ENCODE measurements around the gene GKN1. TPM values are rescaled to one million over a fixed set of nuclear protein-coding genes. Genes with fewer than 3 reads are reported as not detected.
A peak's percentile ranks its signal among the peaks of the same experiment; 100 is the strongest.

Gene GKN1
- total and polyA plus RNA-seq, 4 donors: not detected

DNA sequence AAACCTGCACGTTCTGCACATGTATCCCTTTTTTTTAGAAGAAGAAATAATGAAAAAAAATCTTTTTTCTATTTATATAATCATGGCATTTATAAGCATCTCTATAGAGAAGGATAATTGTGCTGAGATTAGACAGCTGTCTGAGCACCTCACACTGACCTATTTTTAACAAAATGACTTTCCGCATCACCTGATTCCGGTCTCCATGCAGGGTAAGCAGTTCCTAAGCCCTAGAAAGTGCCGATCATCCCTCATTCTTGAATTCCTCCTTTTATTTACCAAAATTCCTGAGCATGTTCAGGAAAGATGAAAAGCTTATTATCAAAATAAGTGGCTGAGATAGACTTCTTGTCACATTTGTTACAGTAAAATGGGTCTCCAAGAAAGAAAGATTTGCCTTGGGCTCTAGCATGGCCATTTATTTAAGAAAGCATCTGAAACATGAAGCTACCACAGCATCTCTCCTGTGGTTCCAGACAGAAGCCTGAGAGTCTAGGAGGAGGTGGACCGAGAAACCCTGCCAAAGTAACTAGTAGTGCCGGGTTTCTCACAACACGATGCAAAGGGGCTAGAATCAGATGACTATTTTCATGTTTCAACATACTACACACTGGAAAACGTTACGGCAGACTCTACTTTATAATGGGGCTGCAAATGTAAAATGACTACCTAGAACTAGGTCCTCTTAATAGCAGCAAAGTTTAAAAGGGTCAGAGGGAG is 670 bp downstream of the GKN1 start:
- no peaks in the 10 kb centered on the region for H3K9me3 ChIP-seq (ENCODE audit: control insufficient read depth, insufficient read depth, low read length)
- DNase-seq (ENCODE audit: low read depth in 4 of 6, low spot score in 6 of 6): no peak
- no peaks in the 10 kb centered on the region for H3K4me1 ChIP-seq (ENCODE audit: control insufficient read depth, insufficient read depth, low read length)
- H3K27me3 ChIP-seq (ENCODE audit: control insufficient read depth, insufficient read depth, low read length): no peaks in the 10 kb centered on the region
- H3K36me3 ChIP-seq (ENCODE audit: control insufficient read depth, insufficient read depth, low read length): no peaks in the 10 kb centered on the region
- 100% methylated on average over 2 of the region's 9 CpGs for WGBS (ENCODE audit: insufficient coverage)
- no peak overlapping the region for H3K27ac ChIP-seq (ENCODE audit: low read depth, low read length)
- H3K4me3 ChIP-seq (ENCODE audit: low read depth, low read length): no peak overlapping the region

DNA sequence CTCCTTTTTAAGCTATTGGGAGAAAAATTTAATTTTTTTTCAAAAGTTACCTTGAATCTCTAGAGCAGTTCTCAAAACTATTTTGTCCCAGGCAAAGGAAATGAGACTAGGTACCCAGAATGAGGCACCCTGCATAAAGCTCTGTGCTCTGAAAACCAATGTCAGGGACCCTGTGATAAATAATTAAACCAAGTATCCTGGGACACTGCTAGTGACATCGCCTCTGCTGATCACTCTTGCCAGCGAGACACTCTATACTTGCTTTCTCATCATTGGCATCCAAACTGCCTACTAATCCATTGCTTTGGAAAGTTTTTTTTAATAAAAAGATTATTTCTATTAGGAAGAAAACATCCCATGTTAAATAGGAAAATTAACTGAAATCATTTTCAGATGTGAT is 1.4 kb downstream of the GKN1 start:
- no CpG with 5 or more reads among the region's 2 CpGs for WGBS (ENCODE audit: insufficient coverage)
- no peaks in the 10 kb centered on the region for H3K27me3 ChIP-seq (ENCODE audit: control insufficient read depth, insufficient read depth, low read length)
- H3K36me3 ChIP-seq (ENCODE audit: control insufficient read depth, insufficient read depth, low read length): no peaks in the 10 kb centered on the region
- no peaks in the 10 kb centered on the region for H3K4me1 ChIP-seq (ENCODE audit: control insufficient read depth, insufficient read depth, low read length)
- DNase-seq (ENCODE audit: low read depth in 4 of 6, low spot score in 6 of 6): no peak
- H3K9me3 ChIP-seq (ENCODE audit: control insufficient read depth, insufficient read depth, low read length): no peaks in the 10 kb centered on the region
- no peak overlapping the region for H3K27ac ChIP-seq (ENCODE audit: low read depth, low read length)
- H3K4me3 ChIP-seq (ENCODE audit: low read depth, low read length): no peak overlapping the region

DNA sequence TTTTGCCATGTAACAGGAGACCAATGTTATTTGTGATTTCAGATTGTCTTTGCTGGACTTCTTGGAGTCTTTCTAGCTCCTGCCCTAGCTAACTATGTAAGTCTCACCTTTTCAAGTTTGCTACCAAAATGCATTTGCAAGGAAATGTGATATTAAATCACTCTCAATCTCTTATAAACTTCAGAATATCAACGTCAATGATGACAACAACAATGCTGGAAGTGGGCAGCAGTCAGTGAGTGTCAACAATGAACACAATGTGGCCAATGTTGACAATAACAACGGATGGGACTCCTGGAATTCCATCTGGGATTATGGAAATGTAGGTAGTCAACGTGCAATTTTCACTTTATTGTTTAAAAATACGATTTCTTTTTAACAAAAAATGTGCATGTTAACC is 3.0 kb downstream of the GKN1 start:
- Histone ChIP-seq H3K4me3 (ENCODE audit: low read depth, low read length) (no peak overlapping the region), H3K9me3 (ENCODE audit: control insufficient read depth, insufficient read depth, low read length) (no peaks in the 10 kb centered on the region), H3K36me3 (ENCODE audit: control insufficient read depth, insufficient read depth, low read length) (no peaks in the 10 kb centered on the region), H3K27me3 (ENCODE audit: control insufficient read depth, insufficient read depth, low read length) (no peaks in the 10 kb centered on the region), H3K4me1 (ENCODE audit: control insufficient read depth, insufficient read depth, low read length) (no peaks in the 10 kb centered on the region), H3K27ac (ENCODE audit: low read depth, low read length) (no peak overlapping the region)
- WGBS (ENCODE audit: insufficient coverage): 80% methylated on average over 1 of the region's 4 CpGs
- no peak for DNase-seq (ENCODE audit: low read depth in 4 of 6, low spot score in 6 of 6)

DNA sequence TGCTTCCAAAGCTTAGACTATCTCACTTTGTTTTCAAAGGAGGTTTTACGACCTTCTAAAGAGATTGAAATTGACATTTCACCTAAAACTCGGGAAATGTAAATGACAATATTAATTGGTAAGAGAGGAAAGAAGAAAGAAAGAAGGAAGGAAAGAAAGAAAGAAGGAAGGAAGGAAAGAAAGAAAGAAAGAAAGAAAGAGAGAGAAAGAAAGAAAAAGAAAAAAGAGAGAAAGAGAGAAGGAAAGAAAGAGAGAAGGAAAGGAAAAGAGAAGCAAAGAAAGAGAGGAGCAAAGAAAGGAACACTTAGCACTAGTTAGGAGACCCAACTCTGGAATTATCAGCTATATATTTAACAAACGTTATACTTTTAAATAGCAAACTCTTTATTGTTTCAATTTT is 3.7 kb downstream of the GKN1 start:
- H3K9me3 ChIP-seq (ENCODE audit: control insufficient read depth, insufficient read depth, low read length): no peaks in the 10 kb centered on the region
- no peaks in the 10 kb centered on the region for H3K36me3 ChIP-seq (ENCODE audit: control insufficient read depth, insufficient read depth, low read length)
- no peak overlapping the region for H3K4me3 ChIP-seq (ENCODE audit: low read depth, low read length)
- H3K27me3 ChIP-seq (ENCODE audit: control insufficient read depth, insufficient read depth, low read length): no peaks in the 10 kb centered on the region
- no peak overlapping the region for H3K27ac ChIP-seq (ENCODE audit: low read depth, low read length)
- DNase-seq (ENCODE audit: low read depth in 4 of 6, low spot score in 6 of 6): no peak
- H3K4me1 ChIP-seq (ENCODE audit: control insufficient read depth, insufficient read depth, low read length): no peaks in the 10 kb centered on the region
- no CpG with 5 or more reads among the region's 3 CpGs for WGBS (ENCODE audit: insufficient coverage)

DNA sequence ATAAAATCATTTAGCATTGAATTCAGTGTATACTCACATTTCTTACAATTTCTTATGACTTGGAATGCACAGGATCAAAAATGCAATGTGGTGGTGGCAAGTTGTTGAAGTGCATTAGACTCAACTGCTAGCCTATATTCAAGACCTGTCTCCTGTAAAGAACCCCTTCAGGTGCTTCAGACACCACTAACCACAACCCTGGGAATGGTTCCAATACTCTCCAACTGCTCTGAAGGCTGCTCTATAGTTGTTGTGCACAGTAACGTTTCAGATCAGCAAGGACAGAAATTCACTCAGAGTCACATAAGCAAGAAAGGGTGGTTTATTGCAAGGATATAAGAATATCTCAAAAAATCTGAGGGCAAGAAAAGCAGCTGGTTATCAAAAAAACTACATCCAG is 6.5 kb downstream of the GKN1 start:
- Histone ChIP-seq H3K27ac (ENCODE audit: low read depth, low read length) (no peak overlapping the region), H3K36me3 (ENCODE audit: control insufficient read depth, insufficient read depth, low read length) (no peaks in the 10 kb centered on the region), H3K4me3 (ENCODE audit: low read depth, low read length) (no peak overlapping the region), H3K27me3 (ENCODE audit: control insufficient read depth, insufficient read depth, low read length) (no peaks in the 10 kb centered on the region), H3K4me1 (ENCODE audit: control insufficient read depth, insufficient read depth, low read length) (no peaks in the 10 kb centered on the region), H3K9me3 (ENCODE audit: control insufficient read depth, insufficient read depth, low read length) (no peaks in the 10 kb centered on the region)
- DNase-seq (ENCODE audit: low read depth in 4 of 6, low spot score in 6 of 6): no peak
- whole genome bisulfite sequencing (ENCODE audit: insufficient coverage): no CpG with 5 or more reads among the region's 1 CpG

DNA sequence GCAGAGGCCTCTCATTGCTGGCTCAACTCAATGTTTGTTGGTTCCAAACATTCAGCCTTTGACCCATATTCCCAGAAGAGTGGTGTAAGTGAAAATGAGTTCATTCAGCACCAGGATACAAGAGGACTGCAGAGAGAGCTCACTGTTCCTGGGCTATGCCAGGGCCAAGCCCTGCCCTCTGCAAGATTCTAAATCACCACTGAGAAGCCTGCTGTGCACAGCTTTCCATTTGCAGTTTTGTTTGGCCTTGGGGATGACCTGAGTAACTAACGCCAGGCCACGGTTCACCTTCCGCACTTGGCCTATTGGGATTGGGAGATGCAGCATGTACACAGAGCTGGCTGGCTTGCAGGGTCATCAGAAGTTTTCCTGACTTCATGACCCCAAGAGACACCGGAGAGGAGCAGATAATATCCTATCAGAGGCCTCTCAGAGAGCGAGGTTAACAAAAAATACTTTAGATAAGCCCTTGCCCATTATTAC is 12.6 kb downstream of the GKN1 start:
- H3K9me3 ChIP-seq (ENCODE audit: control insufficient read depth, insufficient read depth, low read length): no peaks in the 10 kb centered on the region
- WGBS (ENCODE audit: insufficient coverage): 79% methylated on average over 4 of the region's 5 CpGs
- H3K27me3 ChIP-seq (ENCODE audit: control insufficient read depth, insufficient read depth, low read length): no peaks in the 10 kb centered on the region
- peak in 1 of 6 donors; percentile 37 for DNase-seq (ENCODE audit: low read depth in 4 of 6, low spot score in 6 of 6)
- no peak overlapping the region for H3K27ac ChIP-seq (ENCODE audit: low read depth, low read length)
- no peaks in the 10 kb centered on the region for H3K36me3 ChIP-seq (ENCODE audit: control insufficient read depth, insufficient read depth, low read length)
- no peak overlapping the region for H3K4me3 ChIP-seq (ENCODE audit: low read depth, low read length)
- H3K4me1 ChIP-seq (ENCODE audit: control insufficient read depth, insufficient read depth, low read length): peaks cover 3% of the 10 kb centered on the region

DNA sequence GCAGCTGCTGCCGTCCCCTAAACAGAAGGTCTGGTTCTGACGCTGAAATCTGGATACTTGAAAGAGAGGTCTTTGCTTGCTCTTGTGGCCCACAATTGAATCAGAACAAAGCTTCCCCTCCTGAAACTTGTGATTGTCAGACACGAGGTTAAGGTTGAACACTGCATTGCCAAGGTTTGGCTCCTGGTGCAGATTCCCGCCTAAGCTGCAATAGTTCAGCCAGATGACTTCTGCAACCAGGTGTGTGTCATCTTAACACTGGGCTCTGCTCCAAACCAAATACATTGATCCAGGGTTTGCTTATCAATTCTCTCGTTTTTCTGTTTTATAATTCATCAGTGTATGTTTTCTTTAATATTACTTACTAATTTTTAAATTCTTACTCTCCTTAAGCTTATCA is 14.6 kb downstream of the GKN1 start:
- H3K27me3 ChIP-seq (ENCODE audit: control insufficient read depth, insufficient read depth, low read length): no peaks in the 10 kb centered on the region
- H3K4me3 ChIP-seq (ENCODE audit: low read depth, low read length): no peak overlapping the region
- no peak overlapping the region for H3K27ac ChIP-seq (ENCODE audit: low read depth, low read length)
- DNase-seq (ENCODE audit: low read depth in 4 of 6, low spot score in 6 of 6): no peak
- H3K36me3 ChIP-seq (ENCODE audit: control insufficient read depth, insufficient read depth, low read length): no peaks in the 10 kb centered on the region
- H3K4me1 ChIP-seq (ENCODE audit: control insufficient read depth, insufficient read depth, low read length): peaks cover 10% of the 10 kb centered on the region
- WGBS (ENCODE audit: insufficient coverage): 24% methylated on average over 3 of the region's 5 CpGs
- H3K9me3 ChIP-seq (ENCODE audit: control insufficient read depth, insufficient read depth, low read length): no peaks in the 10 kb centered on the region

DNA sequence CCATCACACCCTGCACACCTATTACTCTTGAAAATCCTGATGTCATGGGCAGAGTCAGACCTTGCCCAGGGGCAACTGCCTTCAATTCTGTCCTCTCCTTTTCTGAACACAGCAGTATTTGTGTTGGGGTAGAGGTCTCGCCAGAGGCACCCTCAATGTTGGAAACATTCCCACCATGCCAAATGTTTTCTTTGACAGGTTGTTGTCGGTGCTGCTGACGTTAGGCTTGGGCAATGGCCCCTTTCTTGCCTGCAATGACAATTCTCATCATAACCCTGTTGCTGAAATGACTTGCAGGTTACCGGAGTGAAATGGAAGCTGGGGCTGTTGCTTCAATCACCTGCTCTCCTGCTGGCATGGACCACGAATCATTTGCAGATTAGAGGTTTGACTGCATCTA is 17.9 kb downstream of the GKN1 start:
- no peak for DNase-seq (ENCODE audit: low read depth in 4 of 6, low spot score in 6 of 6)
- Histone ChIP-seq H3K36me3 (ENCODE audit: control insufficient read depth, insufficient read depth, low read length) (no peaks in the 10 kb centered on the region), H3K4me1 (ENCODE audit: control insufficient read depth, insufficient read depth, low read length) (peaks cover 6% of the 10 kb centered on the region), H3K4me3 (ENCODE audit: low read depth, low read length) (no peak overlapping the region), H3K27ac (ENCODE audit: low read depth, low read length) (no peak overlapping the region), H3K27me3 (ENCODE audit: control insufficient read depth, insufficient read depth, low read length) (no peaks in the 10 kb centered on the region), H3K9me3 (ENCODE audit: control insufficient read depth, insufficient read depth, low read length) (no peaks in the 10 kb centered on the region)
- WGBS (ENCODE audit: insufficient coverage): 86% methylated on average over 4 of the region's 5 CpGs

DNA sequence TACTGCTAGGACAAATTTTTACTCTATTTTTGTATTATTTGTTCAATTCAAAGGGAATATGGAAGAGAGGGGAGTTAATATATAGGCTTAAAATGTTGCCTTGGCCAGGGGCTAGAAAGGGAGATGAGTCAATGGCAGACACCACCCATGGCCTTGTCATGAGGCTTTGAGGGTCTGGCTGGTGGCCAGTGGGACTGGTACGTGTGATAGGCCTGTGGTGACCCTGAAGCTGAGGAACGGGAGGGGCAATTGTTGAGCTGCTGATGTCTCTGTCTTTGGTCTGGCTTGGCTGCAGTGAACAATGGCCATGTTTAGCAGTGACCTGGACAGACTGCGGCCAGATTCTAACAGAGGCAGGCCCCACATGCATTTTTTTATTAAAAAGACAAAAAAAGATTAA is 18.5 kb downstream of the GKN1 start:
- Histone ChIP-seq H3K4me1 (ENCODE audit: control insufficient read depth, insufficient read depth, low read length) (peaks cover 6% of the 10 kb centered on the region), H3K9me3 (ENCODE audit: control insufficient read depth, insufficient read depth, low read length) (no peaks in the 10 kb centered on the region), H3K27ac (ENCODE audit: low read depth, low read length) (no peak overlapping the region), H3K27me3 (ENCODE audit: control insufficient read depth, insufficient read depth, low read length) (no peaks in the 10 kb centered on the region), H3K4me3 (ENCODE audit: low read depth, low read length) (no peak overlapping the region), H3K36me3 (ENCODE audit: control insufficient read depth, insufficient read depth, low read length) (no peaks in the 10 kb centered on the region)
- WGBS (ENCODE audit: insufficient coverage): 35% methylated on average over 2 of the region's 3 CpGs
- no peak for DNase-seq (ENCODE audit: low read depth in 4 of 6, low spot score in 6 of 6)

DNA sequence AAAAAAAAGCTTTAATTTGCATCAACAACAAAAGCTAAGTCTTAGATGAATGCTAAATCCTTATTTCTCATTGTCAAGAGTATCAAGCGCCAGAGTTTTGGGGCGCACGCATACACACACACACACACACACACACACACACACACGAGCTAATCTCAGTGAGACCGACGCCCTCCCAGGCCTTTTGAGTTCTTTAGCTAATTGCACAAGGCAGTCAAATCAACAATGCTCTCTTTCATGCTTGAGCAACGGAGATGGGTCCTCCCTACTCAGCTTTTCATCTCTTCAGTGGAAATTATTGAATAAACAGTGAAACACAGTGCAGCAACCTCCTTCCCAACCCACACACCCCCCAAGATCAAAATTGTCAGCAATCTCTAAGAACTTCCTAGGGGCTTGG is 19.2 kb downstream of the GKN1 start:
- Histone ChIP-seq H3K4me1 (ENCODE audit: control insufficient read depth, insufficient read depth, low read length) (peaks cover 6% of the 10 kb centered on the region), H3K9me3 (ENCODE audit: control insufficient read depth, insufficient read depth, low read length) (no peaks in the 10 kb centered on the region), H3K4me3 (ENCODE audit: low read depth, low read length) (no peak overlapping the region), H3K27ac (ENCODE audit: low read depth, low read length) (no peak overlapping the region), H3K36me3 (ENCODE audit: control insufficient read depth, insufficient read depth, low read length) (no peaks in the 10 kb centered on the region), H3K27me3 (ENCODE audit: control insufficient read depth, insufficient read depth, low read length) (no peaks in the 10 kb centered on the region)
- peak in 1 of 6 donors; percentile 35 for DNase-seq (ENCODE audit: low read depth in 4 of 6, low spot score in 6 of 6)
- 61% methylated on average over 7 of the region's 7 CpGs for WGBS (ENCODE audit: insufficient coverage)

All from spinal cord (tissue), 10 donors.